ENCODE results near the gene NRM. TPM values are rescaled to one million over a fixed set of nuclear protein-coding genes. Genes with fewer than 3 reads are reported as not detected.

The NRM gene, protein sequence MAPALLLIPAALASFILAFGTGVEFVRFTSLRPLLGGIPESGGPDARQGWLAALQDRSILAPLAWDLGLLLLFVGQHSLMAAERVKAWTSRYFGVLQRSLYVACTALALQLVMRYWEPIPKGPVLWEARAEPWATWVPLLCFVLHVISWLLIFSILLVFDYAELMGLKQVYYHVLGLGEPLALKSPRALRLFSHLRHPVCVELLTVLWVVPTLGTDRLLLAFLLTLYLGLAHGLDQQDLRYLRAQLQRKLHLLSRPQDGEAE
- 10 to 100 TPM in 6 of 8 experiments, 1 to 10 TPM in 2; 6.8 to 28.3 (median 13.2) TPM for total RNA-seq

DNA sequence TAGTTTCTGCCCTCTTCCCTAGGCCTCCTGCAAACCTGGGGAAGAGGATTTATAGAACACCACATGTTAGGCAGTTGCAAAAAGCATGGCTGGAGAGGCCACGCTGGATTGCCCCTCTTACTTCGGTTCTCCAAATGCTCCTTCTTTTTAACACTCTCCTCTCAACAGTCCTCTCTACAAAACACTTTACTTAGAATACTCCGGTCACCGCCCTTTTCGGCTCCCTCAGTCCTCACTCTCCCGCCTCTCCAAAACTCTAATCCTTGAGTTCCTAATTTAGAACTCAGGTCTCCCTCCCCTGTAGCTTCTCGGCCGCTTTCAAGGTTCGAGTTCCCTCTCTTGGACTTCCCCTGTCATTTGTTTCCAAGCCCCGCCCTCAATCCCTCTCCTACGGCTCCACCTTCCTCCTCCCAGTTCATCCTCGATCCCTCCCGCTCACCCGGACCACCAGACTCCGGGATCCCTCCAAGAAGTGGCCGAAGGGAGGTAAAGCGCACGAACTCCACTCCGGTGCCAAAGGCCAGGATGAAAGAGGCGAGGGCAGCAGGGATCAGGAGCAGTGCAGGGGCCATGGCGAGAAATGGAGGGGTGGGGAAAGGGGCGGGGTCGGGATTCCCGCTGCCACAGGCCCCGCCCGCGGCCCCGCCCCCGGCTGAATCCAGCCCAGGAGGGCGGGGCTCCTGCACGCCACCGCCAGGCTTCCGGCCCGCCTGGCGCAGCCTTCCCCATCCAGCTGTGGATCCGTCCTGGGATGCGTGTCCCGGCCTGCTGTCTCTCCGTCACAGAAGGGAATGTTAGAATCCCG, at the start of gene NRM:
Gene NRM, minus strand, starts transcription at position 582 of the 805 bp plus-strand sequence. Its CDS starts 10 bp downstream, at position 572.
- Histone ChIP-seq H3K27ac (peak within 1 kb of the TSS; percentile 76 to 87), H3K4me3 (peak within 1 kb of the TSS; percentile 53 to 96 (median 63)), H3K4me1 (replicated peaks in 1 of 2) (peaks cover 28 to 31% of the 10 kb centered on the region in 2 donors)
- 0 to 2% (median 0%) methylated on average over 2 to 14 of the region's 40 CpGs; no CpG with 5 or more reads in 3 of the 10 experiments for WGBS, 10 experiments
- ATAC-seq (replicated peaks in 6 of 8) = peak; percentile 29 to 72 (median 65)
- in situ Hi-C loops (cut with MboI; ENCODE audit: low pct_unique_long_range_greater_than_20kb in 2 of 9, low sequenced_read_pairs in 9 of 9, unreplicated experiment in 9 of 9) = no loop called here

DNA sequence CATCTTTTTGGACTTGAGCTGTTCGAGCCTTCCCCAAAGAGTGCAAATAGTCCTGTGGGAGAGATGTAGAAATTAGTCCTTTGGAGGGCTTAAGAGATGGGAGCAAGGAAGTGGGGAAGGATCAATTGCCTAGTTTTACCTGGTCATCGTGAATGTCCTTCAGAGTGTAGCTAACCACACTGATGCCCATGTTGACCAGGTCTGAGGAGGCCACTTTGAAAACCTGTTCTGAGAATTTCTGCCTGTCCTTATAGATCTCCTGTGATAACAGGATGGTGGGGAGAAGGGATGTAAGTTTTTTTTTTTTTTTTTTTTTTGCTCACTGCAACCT, 49.7 kb upstream of the NRM start:
- in situ Hi-C loops (cut with MboI; ENCODE audit: low pct_unique_long_range_greater_than_20kb in 2 of 9, low sequenced_read_pairs in 9 of 9, unreplicated experiment in 9 of 9) = loop anchor here in 2 of 9 experiments (25.0 kb wide), 1 partner anchor 347 kb away; no protein-coding TSS in a partner anchor
- no peak for ATAC-seq (replicated peaks in 6 of 8)
- H3K27ac ChIP-seq = no peak overlapping the region
- H3K4me3 ChIP-seq = no peak overlapping the region
- peaks cover 9 to 14% of the 10 kb centered on the region in 2 donors for H3K4me1 ChIP-seq (replicated peaks in 1 of 2)
- WGBS, 10 experiments = 100% methylated on average over 1 to 2 of the region's 2 CpGs; no CpG with 5 or more reads in 4 of the 10 experiments

DNA sequence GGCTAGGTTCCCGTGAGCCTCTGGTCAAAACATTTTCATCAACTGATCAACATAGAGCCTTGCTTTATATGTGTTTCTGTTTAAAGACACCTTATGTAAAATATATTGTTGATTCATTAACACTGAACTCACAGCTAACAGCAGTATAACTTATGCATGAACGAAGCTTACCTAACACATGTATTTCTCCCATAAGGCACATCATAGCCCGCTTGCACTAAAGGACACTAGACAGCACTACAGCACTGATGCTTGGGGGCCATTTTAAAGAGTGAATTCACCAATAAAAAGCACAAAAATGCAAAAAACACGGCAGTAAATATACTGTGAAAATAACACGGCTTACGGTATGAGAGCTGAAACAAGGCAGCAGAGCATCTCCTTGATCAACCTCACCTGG, 47.7 kb upstream of the NRM start:
- 56 to 100% (median 88%) methylated on average over 1 to 6 of the region's 6 CpGs for WGBS, 10 experiments
- in situ Hi-C loops (cut with MboI; ENCODE audit: low pct_unique_long_range_greater_than_20kb in 2 of 9, low sequenced_read_pairs in 9 of 9, unreplicated experiment in 9 of 9) = loop anchor here in 2 of 9 experiments (25.0 kb wide), 1 partner anchor 349 kb away; no protein-coding TSS in a partner anchor
- no peak overlapping the region for H3K27ac ChIP-seq
- H3K4me1 ChIP-seq (replicated peaks in 1 of 2) = peaks cover 7 to 9% of the 10 kb centered on the region in 2 donors
- no peak overlapping the region for H3K4me3 ChIP-seq
- no peak for ATAC-seq (replicated peaks in 6 of 8)

DNA sequence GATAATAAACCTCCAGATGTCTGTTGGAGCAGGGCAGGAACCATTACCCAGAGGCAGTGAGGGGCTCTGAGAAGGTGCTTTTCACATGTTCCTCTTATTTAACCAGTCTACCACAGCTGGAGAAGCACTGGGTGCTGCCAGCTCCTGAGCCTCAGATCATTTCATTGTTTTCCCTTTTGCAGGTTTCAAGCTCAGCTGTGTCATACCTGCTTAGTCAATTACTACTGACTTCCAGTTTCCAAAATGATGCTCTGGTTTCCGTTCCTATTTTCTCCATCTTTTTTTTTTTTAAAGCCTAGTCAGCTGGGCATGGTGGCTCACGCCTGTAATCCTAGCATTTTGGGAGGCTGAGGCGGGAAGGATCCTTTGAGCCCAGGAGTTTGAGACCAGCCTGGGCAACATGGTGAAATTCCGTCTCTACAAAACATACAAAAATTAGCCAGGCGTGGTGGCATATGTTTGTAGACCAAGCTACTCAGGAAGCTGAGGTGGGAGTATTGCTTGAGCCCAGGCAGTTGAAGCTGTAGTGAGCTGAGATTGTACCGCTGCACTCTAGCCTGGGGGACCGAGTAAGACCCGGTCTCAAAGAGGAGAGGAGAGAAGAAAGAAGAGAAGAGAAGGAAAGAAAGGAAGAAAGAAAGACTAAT, 45.0 kb upstream of the NRM start:
- 86 to 100% (median 96%) methylated on average over 2 to 8 of the region's 8 CpGs for WGBS, 10 experiments
- Histone ChIP-seq H3K4me1 (replicated peaks in 1 of 2) (peaks cover 3% of the 10 kb centered on the region in 2 donors), H3K27ac (no peak overlapping the region), H3K4me3 (no peak overlapping the region)
- no peak for ATAC-seq (replicated peaks in 6 of 8)
- in situ Hi-C loops (cut with MboI; ENCODE audit: low pct_unique_long_range_greater_than_20kb in 2 of 9, low sequenced_read_pairs in 9 of 9, unreplicated experiment in 9 of 9) = loop anchor here in 2 of 9 experiments (25.0 kb wide), 1 partner anchor 352 kb away; no protein-coding TSS in a partner anchor

DNA sequence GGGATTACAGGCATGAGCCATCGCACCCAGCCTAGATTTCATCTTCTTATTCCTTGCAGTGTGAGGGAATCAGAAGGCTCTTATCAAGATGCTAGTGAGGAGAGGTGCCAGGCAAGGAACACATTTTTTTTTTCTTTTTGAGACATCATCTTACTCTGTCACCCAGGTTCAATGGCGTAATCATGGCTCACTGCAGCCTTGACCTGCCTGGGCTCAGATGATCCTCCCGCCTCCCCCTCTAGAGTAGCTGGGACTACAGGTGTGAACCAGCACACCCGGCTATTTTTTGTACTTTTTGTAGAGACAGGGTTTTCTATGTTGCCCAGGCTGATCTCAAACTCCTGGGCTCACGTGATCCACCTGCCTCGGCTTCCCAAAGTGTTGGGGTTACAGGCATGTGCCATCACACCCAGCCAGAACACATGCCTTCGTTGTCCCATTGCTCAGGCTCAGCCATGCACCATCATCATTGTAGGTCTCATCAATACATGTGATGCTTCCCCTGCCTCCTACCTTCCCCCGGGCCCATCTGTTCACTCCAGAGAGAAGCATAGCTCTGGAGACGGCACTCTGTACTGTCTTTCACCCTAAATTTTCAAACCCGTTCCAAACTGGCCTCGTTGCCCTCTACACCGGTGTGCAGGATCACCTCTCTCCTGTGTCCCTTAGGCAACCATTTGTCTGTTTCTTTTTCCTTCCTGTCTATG, 41.6 kb upstream of the NRM start:
- no peak overlapping the region for H3K27ac ChIP-seq
- in situ Hi-C loops (cut with MboI; ENCODE audit: low pct_unique_long_range_greater_than_20kb in 2 of 9, low sequenced_read_pairs in 9 of 9, unreplicated experiment in 9 of 9) = loop anchor here in 2 of 9 experiments (25.0 kb wide), 1 partner anchor 355 kb away; no protein-coding TSS in a partner anchor
- 71 to 100% (median 92%) methylated on average over 1 to 10 of the region's 12 CpGs; no CpG with 5 or more reads in 2 of the 10 experiments for WGBS, 10 experiments

DNA sequence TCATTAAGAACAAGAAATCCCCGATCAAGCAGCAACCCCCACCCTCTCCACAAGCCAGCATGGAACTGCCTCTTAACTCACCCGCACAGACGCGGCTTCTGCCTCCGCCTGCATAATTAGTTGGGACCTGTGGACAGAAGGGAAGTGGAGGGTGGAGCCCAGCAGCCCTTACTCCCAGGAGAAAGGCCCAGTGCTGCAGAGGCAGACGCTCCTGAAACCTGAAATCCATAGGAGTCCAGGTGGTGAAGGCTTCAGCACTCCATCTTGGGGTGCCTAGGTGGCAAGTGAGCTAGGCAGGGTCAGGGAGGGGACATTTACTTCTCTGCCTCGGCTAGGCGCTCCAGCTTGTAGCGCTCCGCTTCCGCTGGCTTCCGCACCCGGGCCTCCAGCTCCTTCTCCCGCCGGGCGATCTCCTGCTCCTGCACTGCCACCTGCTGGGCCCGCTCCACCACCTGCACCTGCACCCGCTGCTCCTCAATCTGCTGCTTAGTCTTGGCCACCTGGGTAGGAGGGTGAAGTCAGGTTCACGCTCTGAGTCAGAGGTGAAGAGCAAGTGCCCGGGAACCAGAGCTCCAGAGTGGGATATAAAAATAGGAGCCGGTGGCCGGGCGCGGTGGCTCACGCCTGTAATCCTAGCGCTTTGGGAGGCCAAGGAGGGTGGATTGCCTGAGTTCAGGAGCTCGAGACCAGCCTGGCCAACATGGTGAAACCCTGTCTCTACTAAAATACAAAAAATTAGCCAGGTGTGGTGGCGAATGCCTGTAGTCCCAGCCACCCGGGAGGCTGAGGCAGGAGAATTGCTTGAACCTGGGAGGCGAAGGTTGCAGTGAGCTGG, 40.0 kb upstream of the NRM start:
- peaks cover 9 to 11% of the 10 kb centered on the region in 2 donors for H3K4me1 ChIP-seq (replicated peaks in 1 of 2)
- H3K27ac ChIP-seq = peak overlapping the region; percentile 50 to 71
- peak; percentile 2 to 95 (median 92) for ATAC-seq (replicated peaks in 6 of 8)
- WGBS, 10 experiments = 39 to 100% (median 80%) methylated on average over 1 to 10 of the region's 30 CpGs; no CpG with 5 or more reads in 1 of the 10 experiments
- in situ Hi-C loops (cut with MboI; ENCODE audit: low pct_unique_long_range_greater_than_20kb in 2 of 9, low sequenced_read_pairs in 9 of 9, unreplicated experiment in 9 of 9) = loop anchor here in 2 of 9 experiments (25.0 kb wide), 1 partner anchor 356 kb away; no protein-coding TSS in a partner anchor
- peak overlapping the region in 1 of 5 donors; percentile 3 for H3K4me3 ChIP-seq

More for the DNA sequence above, 41.6 kb upstream of the NRM start:
- peaks cover 9 to 11% of the 10 kb centered on the region in 2 donors for H3K4me1 ChIP-seq (replicated peaks in 1 of 2)
- no peak overlapping the region for H3K4me3 ChIP-seq
- no peak for ATAC-seq (replicated peaks in 6 of 8)

DNA sequence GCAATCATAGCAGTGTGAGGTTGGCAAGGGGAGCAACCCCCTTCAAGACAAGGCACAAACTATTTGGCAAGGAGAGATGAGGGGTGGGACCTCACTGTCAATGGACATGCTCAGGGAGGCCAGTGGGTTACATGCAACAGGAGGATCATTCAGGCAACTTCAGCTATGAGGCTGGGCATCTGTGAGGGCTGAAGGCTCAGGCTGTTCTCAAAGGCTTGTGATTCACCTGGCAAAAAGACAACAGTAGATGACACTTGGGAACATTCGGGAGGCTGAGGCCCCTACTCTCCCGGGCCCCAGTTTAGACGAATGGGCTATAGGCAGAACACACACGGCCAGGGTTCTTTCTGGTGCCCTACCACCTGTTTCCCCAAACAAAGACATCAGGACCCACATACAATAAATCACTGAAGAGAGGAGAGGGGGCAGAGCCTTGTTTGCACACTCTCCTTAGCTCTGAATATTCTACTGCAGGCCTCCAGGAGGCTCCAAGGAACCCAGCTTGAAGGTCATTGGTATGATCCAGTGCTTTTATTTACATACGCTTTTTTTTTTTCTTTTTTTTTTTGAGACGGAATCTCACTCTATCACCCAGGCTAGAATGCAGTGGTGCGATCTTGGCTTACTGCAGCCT, 37.3 kb upstream of the NRM start:
- WGBS, 10 experiments = 20 to 83% (median 62%) methylated on average over 2 to 7 of the region's 7 CpGs; no CpG with 5 or more reads in 4 of the 10 experiments
- Histone ChIP-seq H3K4me3 (no peak overlapping the region), H3K4me1 (replicated peaks in 1 of 2) (peaks cover 9 to 13% of the 10 kb centered on the region in 2 donors), H3K27ac (no peak overlapping the region)
- ATAC-seq (replicated peaks in 6 of 8) = peak in 3 of 8 experiments; percentile 22 to 32 (median 23)
- in situ Hi-C loops (cut with MboI; ENCODE audit: low pct_unique_long_range_greater_than_20kb in 2 of 9, low sequenced_read_pairs in 9 of 9, unreplicated experiment in 9 of 9) = loop anchor here in 2 of 9 experiments (25.0 kb wide), 1 partner anchor 359 kb away; no protein-coding TSS in a partner anchor

DNA sequence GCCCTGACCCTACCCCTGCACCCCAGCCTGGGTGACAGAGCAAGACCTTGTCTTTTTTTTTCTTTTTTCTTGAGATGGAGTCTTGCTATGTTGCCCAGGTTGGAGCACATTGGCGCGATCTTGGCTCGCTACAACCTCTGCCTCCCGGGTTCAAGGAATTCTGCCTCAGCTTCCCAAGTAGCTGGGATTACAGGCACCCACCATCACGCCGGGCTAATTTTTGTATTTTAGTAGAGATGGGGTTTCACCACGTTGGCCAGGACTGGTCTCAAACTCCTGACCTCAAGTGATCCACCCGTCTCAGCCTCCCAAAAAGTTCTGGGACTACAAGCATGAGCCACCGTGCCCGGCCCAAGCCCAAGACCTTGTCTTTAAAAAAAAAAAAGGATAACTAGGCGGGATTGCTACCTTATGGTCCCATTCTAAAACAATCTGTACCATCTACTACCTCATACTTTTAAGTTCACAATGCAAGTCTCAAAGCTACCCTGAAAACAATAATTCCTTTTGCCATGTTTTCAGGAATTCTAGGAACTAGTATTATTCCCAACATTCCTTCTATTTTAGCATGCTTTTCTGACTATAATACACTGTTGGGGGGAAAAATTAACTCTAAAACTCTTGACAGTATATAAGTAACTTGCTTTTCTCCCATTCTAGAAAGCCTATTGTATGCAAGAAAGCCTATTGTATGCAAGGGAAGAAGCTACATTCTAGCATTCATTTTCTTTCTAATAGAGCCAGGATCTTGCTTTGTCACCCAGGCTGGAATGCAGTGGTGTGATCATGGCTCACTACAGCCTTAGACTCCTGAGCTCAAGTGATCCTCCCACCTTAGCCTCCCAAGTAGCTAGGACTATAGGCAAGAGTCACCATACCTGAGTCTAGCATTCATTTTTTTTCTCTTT, 36.0 kb upstream of the NRM start:
- ATAC-seq (replicated peaks in 6 of 8) = no peak
- Histone ChIP-seq H3K4me1 (replicated peaks in 1 of 2) (peaks cover 16 to 19% of the 10 kb centered on the region in 2 donors), H3K27ac (no peak overlapping the region), H3K4me3 (no peak overlapping the region)
- WGBS, 10 experiments = 80 to 100% (median 96%) methylated on average over 1 to 4 of the region's 11 CpGs; no CpG with 5 or more reads in 3 of the 10 experiments
- in situ Hi-C loops (cut with MboI; ENCODE audit: low pct_unique_long_range_greater_than_20kb in 2 of 9, low sequenced_read_pairs in 9 of 9, unreplicated experiment in 9 of 9) = loop anchor here in 2 of 9 experiments (25.0 kb wide), 1 partner anchor 361 kb away; no protein-coding TSS in a partner anchor

DNA sequence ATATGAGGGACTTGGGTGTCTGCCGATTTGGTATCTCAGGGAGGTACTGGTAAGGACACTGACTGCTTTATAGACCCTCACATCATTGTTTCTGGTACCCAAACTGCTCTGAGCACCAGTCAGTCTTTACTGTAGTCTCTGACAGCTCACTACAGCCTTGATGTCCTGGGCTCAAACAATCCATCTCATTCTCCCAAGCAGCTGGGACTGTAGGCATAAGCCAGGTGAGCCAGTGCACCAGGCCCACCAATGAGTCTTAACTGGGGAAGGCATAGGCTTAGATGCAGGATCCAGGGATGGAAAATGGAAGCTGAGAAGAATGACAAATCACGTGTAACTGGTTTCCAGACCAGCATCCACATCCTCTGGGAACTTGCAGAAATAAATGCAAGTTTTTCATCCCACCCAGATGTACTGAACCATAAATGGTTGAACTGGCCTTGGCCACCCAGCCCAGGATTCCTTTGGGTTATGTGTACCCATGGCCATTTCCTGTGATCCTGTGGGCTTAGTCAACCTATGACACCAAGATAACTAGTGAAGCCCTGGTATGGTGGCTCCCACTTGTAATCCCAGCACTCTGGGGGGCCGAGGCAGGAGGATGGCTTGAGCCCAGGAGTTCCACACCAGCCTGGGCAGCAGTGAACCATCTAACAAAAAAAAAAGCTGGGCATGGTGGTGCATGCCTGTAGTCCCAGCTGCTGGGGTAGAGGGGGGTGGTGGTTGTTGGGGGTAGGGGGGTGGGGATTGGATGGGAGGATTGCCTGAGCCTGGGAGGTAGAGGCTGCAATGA, 35.1 kb upstream of the NRM start:
- H3K4me3 ChIP-seq = no peak overlapping the region
- in situ Hi-C loops (cut with MboI; ENCODE audit: low pct_unique_long_range_greater_than_20kb in 2 of 9, low sequenced_read_pairs in 9 of 9, unreplicated experiment in 9 of 9) = loop anchor here in 2 of 9 experiments (25.0 kb wide), 1 partner anchor 361 kb away; no protein-coding TSS in a partner anchor
- peak overlapping the region in 1 of 2 donors; percentile 44 for H3K27ac ChIP-seq
- peak in 2 of 8 experiments; percentile 1 to 2 for ATAC-seq (replicated peaks in 6 of 8)
- peaks cover 15 to 17% of the 10 kb centered on the region in 2 donors for H3K4me1 ChIP-seq (replicated peaks in 1 of 2)
- 0 to 100% (median 86%) methylated on average over 1 to 2 of the region's 3 CpGs; no CpG with 5 or more reads in 5 of the 10 experiments for WGBS, 10 experiments

All from motor neuron (in vitro differentiated cells).